Esophagus muscularis mucosa (tissue), 4 donors: ENCODE data around the gene UCK1. TPM values are rescaled to one million over a fixed set of nuclear protein-coding genes. Genes with fewer than 3 reads are reported as not detected.

Source experiments
- DNase-seq: peaks from one replicate; pipeline ENCODE4 v3.0.0-alpha.2; 2017; ENCODE audit errors: extremely low spot score
- H3K27ac ChIP-seq, 4 donors: fragments of 200-600 bp; sonication (generic); replicated peaks in 1 of 4; 1 replicate in 3 of 4; 2 replicates in 1 of 4; pipeline ENCODE4 v1.5.1; 2016 to 2019; ENCODE audit warnings: mild to moderate bottlenecking in 1 of 4
- H3K27me3 ChIP-seq, 4 donors: fragments of 200-600 bp; sonication (generic); one replicate each; pipeline versions ENCODE4 v1.5.1 to v1.6.0; 2016 to 2019
- H3K36me3 ChIP-seq, 4 donors: fragments of 200-600 bp; sonication (generic); one replicate each; pipeline ENCODE4 v1.5.1; 2016 to 2019
- H3K4me1 ChIP-seq, 4 donors: fragments of 200-600 bp; sonication (generic); one replicate each; pipeline ENCODE4 v1.5.1; 2016 to 2019
- H3K4me3 ChIP-seq, 4 donors: fragments of 200-600 bp; sonication (generic); 1 replicate in 2 of 4; 2 replicates in 2 of 4; pipeline ENCODE4 v1.5.1; 2016 to 2019; ENCODE audit warnings: mild to moderate bottlenecking in 4 of 4, moderate library complexity in 1 of 4
- H3K9me3 ChIP-seq, 4 donors: fragments of 200-600 bp; sonication (generic); 1 replicate in 3 of 4; 2 replicates in 1 of 4; pipeline ENCODE4 v1.5.1; 2016 to 2019
- EP300 ChIP-seq: sonication (generic); formaldehyde crosslinking; IDR thresholded peaks from one replicate; pipeline ENCODE4 v1.6.1; 2017; ENCODE audit warnings: antibody characterized with exemption
- POLR2A ChIP-seq: fragments of 450-650 bp; IDR thresholded peaks from one replicate; pipeline ENCODE4 v1.6.1; 2017; ENCODE audit warnings: antibody characterized with exemption, moderate library complexity, mild to moderate bottlenecking, low read depth
- POLR2AphosphoS5 ChIP-seq, 2 donors: sonication (generic); formaldehyde crosslinking; IDR thresholded peaks; one replicate each; pipeline ENCODE4 v1.6.1; 2017; ENCODE audit warnings: antibody characterized with exemption in 2 of 2
- WGBS: methylation state at CpG from one replicate; pipeline ENCODE4 v1.1.5; 2018; 5-methylcytosine and 5-hydroxymethylcytosine counted together
- intact Hi-C: fragments of 100-400 bp; cut with DNase I; formaldehyde crosslinking; loops from one replicate; pipeline ENCODE4 v1.15.1; 2023
- total RNA-seq, 4 donors: library from RNA; depleted of rRNA; stranded (reverse); fragments of >200 nt; gene quantifications; one replicate each; pipeline versions ENCODE4 v1.1.0 to v1.2.1, GENCODE V29; 2016
- TF ChIP-seq, protein P1 (sequence below), 3 experiments: fragments of 200-600 bp in 2 of 3; fragments of 450-650 bp in 1 of 3; sonication (generic) in 2 of 3; IDR thresholded peaks; one replicate each; pipeline ENCODE4 v1.5.1; 2017 to 2019; ENCODE audit warnings: antibody characterized with exemption in 3 of 3, mild to moderate bottlenecking in 2 of 3, moderate library complexity in 1 of 3

The UCK1 gene
- total RNA-seq, 4 donors from 2014 or later = 47.3 to 63.9 (median 54.0) TPM

DNA sequence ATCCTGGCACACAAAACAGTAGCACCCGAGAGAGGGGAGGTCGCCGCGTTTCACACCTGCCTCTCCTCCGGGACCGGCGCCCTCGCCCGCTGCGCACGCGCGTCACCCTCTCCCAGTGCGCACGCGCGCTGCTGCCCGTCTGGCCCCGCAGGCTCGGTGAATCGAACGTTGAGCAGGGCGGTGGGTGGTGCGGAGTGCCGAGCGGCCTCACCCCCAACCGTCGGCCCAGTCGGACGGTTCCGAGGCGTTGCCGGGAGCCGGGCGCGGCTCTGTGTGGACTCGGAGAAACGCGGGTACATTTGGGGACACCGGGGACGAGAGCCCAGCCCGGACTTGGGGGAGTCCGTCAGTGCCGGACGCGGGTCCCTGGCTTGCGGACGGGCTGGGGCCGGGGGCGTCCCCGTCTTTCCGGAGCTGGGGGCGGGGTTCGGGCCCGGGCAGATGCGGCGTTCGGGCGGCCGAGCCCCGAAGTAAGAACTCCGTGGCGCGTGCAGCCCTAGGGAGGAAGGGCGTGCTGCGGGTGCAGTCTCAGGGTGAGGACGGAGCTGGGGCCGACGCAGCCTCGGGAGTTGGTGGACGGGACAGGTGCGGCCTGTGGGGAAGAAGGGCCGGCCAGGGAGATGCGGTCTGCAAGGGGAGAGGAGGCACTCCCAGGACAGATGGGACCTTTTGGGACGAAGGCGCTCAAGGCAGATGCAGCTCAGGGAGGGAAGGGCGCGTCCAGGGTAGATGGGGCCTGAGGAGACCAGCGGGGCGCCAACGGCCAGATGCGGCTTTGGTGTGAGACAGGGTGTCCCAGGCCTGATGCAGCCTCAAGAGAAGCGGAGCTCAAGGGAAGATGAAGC lies 28.1 kb downstream of the UCK1 start, which contains the start of gene POMT1:
Gene POMT1, plus strand, starts transcription at position 138 of the 845 bp plus-strand sequence. CDS start 1,301 bp downstream, outside the sequence.
- no peaks in the 10 kb centered on the region for H3K9me3 ChIP-seq
- peak; percentile 95 for DNase-seq

DNA sequence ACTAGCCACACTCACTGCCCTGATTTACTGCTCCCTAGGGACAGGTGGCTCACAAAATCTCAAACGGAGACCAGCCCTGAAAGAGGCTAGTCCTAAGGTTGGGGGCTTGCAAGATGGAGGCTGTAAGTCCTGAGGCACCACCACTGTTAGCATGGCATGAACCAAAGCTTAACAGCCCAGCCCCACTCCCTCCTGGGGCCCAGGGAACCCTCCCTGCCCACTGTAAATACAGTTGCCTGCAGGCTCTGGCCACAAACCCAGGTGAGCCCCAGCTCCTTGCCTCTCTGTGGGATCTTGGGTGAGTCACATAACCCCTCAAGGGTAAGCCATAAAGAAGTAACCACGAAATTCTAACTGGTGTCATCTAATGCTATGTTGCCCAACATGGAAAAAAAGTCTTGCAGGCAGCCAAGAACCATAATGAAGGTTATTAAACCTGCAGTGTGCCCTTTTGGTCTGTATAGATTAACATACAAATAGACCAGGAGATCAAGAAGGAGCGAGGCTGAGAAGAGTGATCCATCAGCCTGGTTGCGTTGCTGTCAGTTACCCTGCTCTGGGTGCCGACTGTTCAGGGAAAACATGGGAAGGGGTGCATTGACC lies 30.0 kb downstream of the UCK1 start:
- H3K4me3 ChIP-seq = no peak overlapping the region
- H3K27ac ChIP-seq = peak overlapping the region in 1 of 4 donors; percentile 1
- intact Hi-C loops = no loop called here
- peaks cover 31 to 45% (median 42%) of the 10 kb centered on the region in 4 donors for H3K36me3 ChIP-seq
- no peak for DNase-seq
- peaks cover 17 to 37% (median 29%) of the 10 kb centered on the region in 4 donors for H3K4me1 ChIP-seq
- TF ChIP-seq EP300 = no peak
- TF ChIP-seq POLR2AphosphoS5 (IDR thresholded peaks at IDR 0.05) = no peak
- no peaks in the 10 kb centered on the region for H3K9me3 ChIP-seq
- H3K27me3 ChIP-seq = no peaks in the 10 kb centered on the region
- 74% methylated on average over 4 of the region's 5 CpGs for WGBS

More for the DNA sequence above, 28.1 kb downstream of the UCK1 start, which contains the start of gene POMT1:
- TF ChIP-seq EP300 (no peak), POLR2AphosphoS5 (IDR thresholded peaks at IDR 0.05) (peak; percentile 83 to 95), POLR2A (no peak)
- TF ChIP-seq, protein P1, sequence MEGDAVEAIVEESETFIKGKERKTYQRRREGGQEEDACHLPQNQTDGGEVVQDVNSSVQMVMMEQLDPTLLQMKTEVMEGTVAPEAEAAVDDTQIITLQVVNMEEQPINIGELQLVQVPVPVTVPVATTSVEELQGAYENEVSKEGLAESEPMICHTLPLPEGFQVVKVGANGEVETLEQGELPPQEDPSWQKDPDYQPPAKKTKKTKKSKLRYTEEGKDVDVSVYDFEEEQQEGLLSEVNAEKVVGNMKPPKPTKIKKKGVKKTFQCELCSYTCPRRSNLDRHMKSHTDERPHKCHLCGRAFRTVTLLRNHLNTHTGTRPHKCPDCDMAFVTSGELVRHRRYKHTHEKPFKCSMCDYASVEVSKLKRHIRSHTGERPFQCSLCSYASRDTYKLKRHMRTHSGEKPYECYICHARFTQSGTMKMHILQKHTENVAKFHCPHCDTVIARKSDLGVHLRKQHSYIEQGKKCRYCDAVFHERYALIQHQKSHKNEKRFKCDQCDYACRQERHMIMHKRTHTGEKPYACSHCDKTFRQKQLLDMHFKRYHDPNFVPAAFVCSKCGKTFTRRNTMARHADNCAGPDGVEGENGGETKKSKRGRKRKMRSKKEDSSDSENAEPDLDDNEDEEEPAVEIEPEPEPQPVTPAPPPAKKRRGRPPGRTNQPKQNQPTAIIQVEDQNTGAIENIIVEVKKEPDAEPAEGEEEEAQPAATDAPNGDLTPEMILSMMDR (IDR thresholded peaks at IDR 0.05) = peak in 1 of 3 experiments; percentile 7
- WGBS = 1% methylated on average over 46 of the region's 83 CpGs
- Histone ChIP-seq H3K27ac (peak within 1 kb of the TSS; percentile 81 to 86 (median 84)), H3K27me3 (no peaks in the 10 kb centered on the region), H3K4me3 (peak within 1 kb of the TSS; percentile 77 to 98 (median 93)), H3K4me1 (peaks cover 17 to 37% (median 29%) of the 10 kb centered on the region in 4 donors), H3K36me3 (peaks cover 19 to 40% (median 30%) of the 10 kb centered on the region in 4 donors)
- intact Hi-C loops = no loop called here

DNA sequence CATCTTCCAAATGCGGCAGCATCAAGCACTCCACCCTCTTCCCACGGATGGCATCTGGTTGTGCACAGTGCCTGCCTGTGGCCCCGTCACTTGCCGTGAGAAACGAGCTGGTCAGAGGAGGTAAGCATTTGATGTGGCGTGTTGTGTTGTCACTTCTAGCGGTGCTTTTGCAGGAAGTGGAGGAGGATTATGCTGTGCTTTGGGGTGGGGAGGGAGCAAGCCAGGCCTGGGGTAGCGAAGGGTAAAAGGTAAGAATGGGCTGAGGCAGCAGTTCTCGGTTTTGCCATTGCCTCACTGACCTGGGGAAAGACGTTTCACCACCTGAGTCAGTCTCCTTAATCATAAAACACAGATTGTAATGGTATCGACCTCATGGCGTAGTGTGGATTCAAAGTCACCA lies 30.7 kb downstream of the UCK1 start:
- Histone ChIP-seq H3K4me1 (peaks cover 17 to 37% (median 29%) of the 10 kb centered on the region in 4 donors), H3K4me3 (no peak overlapping the region), H3K9me3 (no peaks in the 10 kb centered on the region), H3K36me3 (peaks cover 37 to 51% (median 49%) of the 10 kb centered on the region in 4 donors), H3K27me3 (no peaks in the 10 kb centered on the region), H3K27ac (no peak overlapping the region)
- WGBS = 69% methylated on average over 12 of the region's 12 CpGs
- DNase-seq = no peak
- intact Hi-C loops = no loop called here
- TF ChIP-seq POLR2AphosphoS5 (IDR thresholded peaks at IDR 0.05) (no peak), POLR2A (no peak), EP300 (no peak)
- TF ChIP-seq, protein P1 (IDR thresholded peaks at IDR 0.05) = no peak

DNA sequence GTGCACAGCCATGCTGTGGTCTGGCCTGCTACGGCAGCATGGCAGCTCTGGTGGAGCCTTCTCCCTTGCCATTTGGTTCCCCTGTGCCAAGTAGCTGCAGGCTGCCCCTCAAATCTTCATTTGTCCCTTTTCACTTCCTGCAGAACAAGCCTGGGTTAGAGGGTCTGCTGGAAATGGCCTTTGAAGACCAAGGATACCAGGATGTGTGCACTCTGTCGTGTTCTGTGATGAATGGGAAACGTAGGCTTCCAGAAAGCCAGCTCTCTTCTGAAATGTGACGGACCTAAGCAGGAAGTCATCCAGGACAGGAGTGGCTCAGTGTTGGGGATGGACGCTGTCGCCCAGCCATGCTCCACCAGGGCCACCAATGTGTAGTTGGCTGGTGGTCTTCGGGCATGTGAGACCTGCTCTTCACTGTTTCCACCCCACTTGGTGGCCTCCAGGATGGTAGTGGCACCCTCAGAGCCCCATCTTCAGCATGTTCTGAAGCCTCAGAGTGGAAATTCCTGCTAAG lies 31.8 kb downstream of the UCK1 start:
- peaks cover 48 to 62% (median 60%) of the 10 kb centered on the region in 4 donors for H3K36me3 ChIP-seq
- intact Hi-C loops = no loop called here

More for the DNA sequence above, 31.8 kb downstream of the UCK1 start:
- Histone ChIP-seq H3K9me3 (no peaks in the 10 kb centered on the region), H3K4me1 (peaks cover 16 to 32% (median 23%) of the 10 kb centered on the region in 4 donors), H3K27ac (peak overlapping the region in 1 of 4 donors; percentile 11), H3K4me3 (no peak overlapping the region), H3K27me3 (no peaks in the 10 kb centered on the region)
- no peak for DNase-seq
- WGBS = 90% methylated on average over 4 of the region's 7 CpGs
- TF ChIP-seq, protein P1 (IDR thresholded peaks at IDR 0.05) = no peak
- TF ChIP-seq POLR2A = no peak
- no peak for TF ChIP-seq POLR2AphosphoS5 (IDR thresholded peaks at IDR 0.05)
- TF ChIP-seq EP300 = no peak
